Gastroesophageal sphincter (tissue), 4 donors: ENCODE data around the gene ERMN. TPM values are rescaled to one million over a fixed set of nuclear protein-coding genes. Genes with fewer than 3 reads are reported as not detected.
"Not testable (repeated sequence)": the region's sequence is repeated elsewhere in the genome, so short reads cannot be mapped to it uniquely, and the experiment has no call there.

Experiments
- ATAC-seq: fragments of 150-250 bp; one replicate; pipeline ENCODE4 v1.9.1; 2016; ENCODE audit warnings: mild to moderate bottlenecking, moderate library complexity
- H3K27ac ChIP-seq, 4 donors: fragments of 200-600 bp; sonication (generic) in 3 of 4; 1 replicate in 3 of 4; 2 replicates in 1 of 4; pipeline ENCODE4 v1.5.1; 2016 to 2019
- H3K27me3 ChIP-seq: fragments of 200-600 bp; sonication (generic); one replicate; pipeline ENCODE4 v1.5.1; 2019
- H3K36me3 ChIP-seq, 2 donors: fragments of 200-600 bp; sonication (generic); one replicate each; pipeline ENCODE4 v1.5.1; 2019; ENCODE audit warnings: control low read depth in 1 of 2
- H3K4me1 ChIP-seq, 3 donors: fragments of 200-600 bp; sonication (generic); 1 replicate in 2 of 3; 2 replicates in 1 of 3; pipeline ENCODE4 v1.5.1; 2016 to 2019; ENCODE audit warnings: control low read depth in 2 of 3
- H3K4me3 ChIP-seq, 2 donors: fragments of 200-600 bp; sonication (generic); one replicate each; pipeline ENCODE4 v1.5.1; 2019; ENCODE audit warnings: mild to moderate bottlenecking in 1 of 2, moderate library complexity in 1 of 2
- H3K9me3 ChIP-seq, 3 donors: fragments of 200-600 bp; sonication (generic); one replicate each; pipeline ENCODE4 v1.5.1; 2017 to 2019; ENCODE audit warnings: control low read depth in 2 of 3
- CTCF ChIP-seq, 4 experiments: fragments of 200-600 bp in 2 of 4; fragments of 450-650 bp in 2 of 4; sonication (generic) in 1 of 4; IDR thresholded peaks; one replicate each; pipeline ENCODE4 v1.5.1; 2017 to 2019; ENCODE audit warnings: antibody characterized with exemption in 4 of 4, mild to moderate bottlenecking in 2 of 4, moderate library complexity in 2 of 4
- EP300 ChIP-seq: sonication (generic); formaldehyde crosslinking; IDR thresholded peaks from one replicate; pipeline ENCODE4 v1.6.1; 2017; ENCODE audit warnings: antibody characterized with exemption, mild to moderate bottlenecking
- POLR2A ChIP-seq, 2 donors: fragments of 450-650 bp; IDR thresholded peaks; one replicate each; pipeline ENCODE4 v1.6.1; 2017; ENCODE audit warnings: antibody characterized with exemption in 2 of 2, mild to moderate bottlenecking in 2 of 2, moderate library complexity in 1 of 2
- POLR2AphosphoS5 ChIP-seq: sonication (generic); formaldehyde crosslinking; IDR thresholded peaks from one replicate; pipeline ENCODE4 v1.6.1; 2017; ENCODE audit warnings: antibody characterized with exemption
- WGBS, 2 donors: methylation state at CpG; one replicate each; pipeline ENCODE4 v1.1.5; 2018; ENCODE audit warnings: low coverage in 1 of 2; 5-methylcytosine and 5-hydroxymethylcytosine counted together
- total RNA-seq, 4 donors: library from RNA; depleted of rRNA; stranded (reverse); fragments of >200 nt; gene quantifications; one replicate each; pipeline ENCODE4 v1.1.0, GENCODE V29; 2016

ERMN gene
- total RNA-seq, 4 donors from 2014 or later = 0.13 TPM; not detected in 3

GRCh38 chr2:157287160-157287559, 38.5 kb downstream of the ERMN start:
- Histone ChIP-seq H3K27me3 (no peaks in the 10 kb centered on the region), H3K27ac (no peak overlapping the region), H3K4me1 (no peaks in the 10 kb centered on the region), H3K4me3 (no peak overlapping the region), H3K36me3 (no peaks in the 10 kb centered on the region), H3K9me3 (no peaks in the 10 kb centered on the region)
- no peak for ATAC-seq
- WGBS, 2 donors = 92 to 100% methylated on average over 1 of the region's 1 CpG
- no peak for TF ChIP-seq POLR2A (IDR thresholded peaks at IDR 0.05)
- TF ChIP-seq POLR2AphosphoS5 = no peak
- no peak for TF ChIP-seq CTCF (IDR thresholded peaks at IDR 0.05)
- no peak for TF ChIP-seq EP300

- 33 to 63% methylated on average over 2 of the region's 2 CpGs for WGBS, 2 donors
- Histone ChIP-seq H3K36me3 (no peaks in the 10 kb centered on the region), H3K9me3 (peaks cover 0 to 10% (median 0%) of the 10 kb centered on the region in 3 donors), H3K27ac (no peak overlapping the region), H3K27me3 (no peaks in the 10 kb centered on the region), H3K4me1 (no peaks in the 10 kb centered on the region), H3K4me3 (no peak overlapping the region)
- ATAC-seq = no peak
- TF ChIP-seq CTCF (IDR thresholded peaks at IDR 0.05) = no peak
Measured at GRCh38 chr2:157283468-157283867, 42.2 kb downstream of the ERMN start.

- ATAC-seq = no peak
- no peak for TF ChIP-seq CTCF (IDR thresholded peaks at IDR 0.05)
- TF ChIP-seq EP300 = no peak
- TF ChIP-seq POLR2AphosphoS5 = no peak
- TF ChIP-seq POLR2A (IDR thresholded peaks at IDR 0.05) = no peak
- Histone ChIP-seq H3K27ac (no peak overlapping the region), H3K27me3 (no peaks in the 10 kb centered on the region), H3K9me3 (peaks cover 0 to 10% (median 0%) of the 10 kb centered on the region in 3 donors), H3K4me3 (no peak overlapping the region), H3K36me3 (no peaks in the 10 kb centered on the region), H3K4me1 (no peaks in the 10 kb centered on the region)
- 93 to 100% methylated on average over 3 to 4 of the region's 6 CpGs for WGBS, 2 donors
Measured at GRCh38 chr2:157281316-157281715, 44.3 kb downstream of the ERMN start.

GRCh38 chr2:157279311-157279710, 46.3 kb downstream of the ERMN start:
- ATAC-seq, H3K4me1 ChIP-seq, H3K36me3 ChIP-seq, H3K4me3 ChIP-seq, H3K27ac ChIP-seq, H3K27me3 ChIP-seq: not testable (repeated sequence)
- 80% methylated on average over 1 of the region's 7 CpGs; no CpG with 5 or more reads in 1 of the 2 donors for WGBS, 2 donors
- peaks cover 0 to 15% (median 0%) of the 10 kb centered on the region in 3 donors for H3K9me3 ChIP-seq

- no peak for TF ChIP-seq POLR2AphosphoS5
- no peak for TF ChIP-seq CTCF (IDR thresholded peaks at IDR 0.05)
- no peak for TF ChIP-seq POLR2A (IDR thresholded peaks at IDR 0.05)
- no peak for TF ChIP-seq EP300
- Histone ChIP-seq H3K27ac (no peak overlapping the region), H3K4me3 (no peak overlapping the region), H3K9me3 (peaks cover 0 to 5% (median 0%) of the 10 kb centered on the region in 3 donors), H3K27me3 (peaks cover 5% of the 10 kb centered on the region), H3K4me1 (no peaks in the 10 kb centered on the region), H3K36me3 (no peaks in the 10 kb centered on the region)
- 100% methylated on average over 1 of the region's 1 CpG for WGBS, 2 donors
- ATAC-seq = no peak
Measured at GRCh38 chr2:157271590-157272203, 53.9 kb downstream of the ERMN start.
